GM21576 (cell line): ENCODE measurements around the gene PRRC2B.
"Not testable (repeated sequence)": the region's sequence is repeated elsewhere in the genome, so short reads cannot be mapped to it uniquely, and the experiment has no call there.

Source experiments
- ATAC-seq: cut with Tn5 transposase; IDR thresholded peaks from one replicate; pipeline ENCODE4 v1.9.1; 2021; ENCODE audit warnings: mild to moderate bottlenecking, moderate library complexity; ENCODE audit not compliant: unreplicated experiment

Gene PRRC2B

DNA sequence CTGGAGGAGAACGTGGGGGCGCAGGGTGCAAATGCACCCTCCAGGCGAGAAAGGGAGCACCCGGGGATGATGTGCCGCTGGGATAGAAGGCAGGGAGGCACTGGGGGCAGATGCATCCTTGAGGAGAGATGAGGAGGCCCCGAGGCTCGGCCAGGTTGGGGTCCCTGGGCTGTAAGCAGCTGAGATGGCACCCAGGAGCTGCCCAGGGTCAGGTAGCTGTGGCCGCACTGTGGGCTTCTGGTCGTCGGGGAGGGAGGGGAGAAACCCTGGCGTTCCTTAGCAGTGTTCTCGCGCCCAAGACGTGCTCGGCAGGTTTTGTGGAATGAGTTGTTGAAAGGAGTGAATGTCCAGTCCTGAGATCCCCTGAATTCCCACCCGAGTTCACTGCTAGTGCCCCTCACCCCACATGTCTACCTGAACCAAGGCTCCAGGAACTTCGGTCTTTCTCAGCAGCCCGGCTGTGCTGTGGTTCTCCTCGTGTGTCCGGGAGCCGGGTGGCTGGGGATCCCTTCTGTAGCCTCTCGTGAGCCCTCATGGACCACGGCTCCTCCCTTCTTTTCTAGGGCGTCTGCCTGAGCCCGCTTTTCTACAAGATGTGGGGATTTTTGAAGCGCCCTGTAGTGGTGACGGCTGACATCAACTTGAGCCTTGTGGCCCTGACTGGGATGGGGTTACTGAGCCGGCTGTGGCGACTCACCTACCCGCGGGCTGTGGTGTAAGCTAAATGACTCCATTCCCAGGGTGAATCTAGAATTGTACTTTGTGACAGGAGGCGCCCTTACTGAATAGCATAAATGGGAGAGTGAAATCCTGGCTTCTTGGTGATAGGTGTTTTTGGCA, 110.0 kb downstream of the PRRC2B start:
- ATAC-seq, result no peak

DNA sequence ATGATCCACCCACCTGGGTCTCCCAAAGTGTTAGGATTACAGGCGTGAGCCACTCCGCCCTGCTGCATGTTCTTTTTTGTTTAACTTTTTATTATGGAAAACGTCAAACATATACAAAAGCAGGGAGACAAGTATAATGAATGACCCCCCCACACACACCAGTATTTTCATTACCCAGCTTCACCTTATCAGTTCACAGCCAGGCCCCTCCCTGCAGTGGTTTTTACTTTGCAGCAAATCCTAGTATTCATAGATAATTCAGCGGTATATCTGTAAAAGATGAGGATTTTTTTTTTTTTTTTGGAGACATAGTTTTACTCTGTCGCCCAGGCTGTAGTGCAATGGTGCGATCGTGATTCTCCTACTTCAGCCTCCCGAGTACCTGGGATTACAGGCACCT, 111.1 kb downstream of the PRRC2B start:
- no peak for ATAC-seq

DNA sequence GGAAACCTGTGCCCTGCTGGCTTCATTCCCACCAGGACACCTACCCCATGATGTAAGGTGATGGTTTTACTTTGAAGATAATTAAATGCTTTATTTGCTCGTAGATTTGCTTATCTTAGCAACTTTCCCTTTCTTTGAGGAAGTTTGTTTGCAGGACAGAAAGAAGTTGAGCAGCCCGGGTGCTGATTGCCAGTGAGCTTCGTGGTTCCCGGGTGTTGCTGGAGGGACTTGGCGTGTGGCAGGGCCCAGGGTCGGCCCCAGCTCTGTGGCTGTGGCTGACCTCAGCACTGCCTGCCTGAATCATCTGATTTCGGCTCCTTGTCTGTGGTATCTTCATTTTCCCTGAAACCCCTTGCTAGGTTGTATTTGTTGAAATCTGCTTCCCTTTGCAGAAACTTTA, 117.5 kb downstream of the PRRC2B start:
- no peak for ATAC-seq

DNA sequence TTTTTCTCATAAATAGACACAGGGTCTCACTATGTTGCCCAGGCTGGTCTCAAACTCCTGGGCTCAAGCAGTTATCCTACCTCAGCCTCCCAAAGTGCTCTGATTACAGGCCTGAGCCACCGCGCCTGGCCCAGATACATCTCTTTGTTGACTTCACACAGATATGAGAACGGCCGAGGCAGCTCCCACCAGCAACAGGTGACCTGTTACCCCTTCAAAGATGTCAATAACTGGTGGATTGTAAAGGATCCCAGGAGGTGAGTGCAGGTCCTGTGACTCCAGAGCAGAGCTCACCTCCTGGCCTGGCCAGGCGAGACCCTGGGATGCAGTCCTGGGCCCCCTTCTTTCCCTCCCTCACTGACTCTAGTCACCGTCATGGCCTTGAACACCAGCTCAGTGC, 118.0 kb downstream of the PRRC2B start:
- ATAC-seq, result no peak

DNA sequence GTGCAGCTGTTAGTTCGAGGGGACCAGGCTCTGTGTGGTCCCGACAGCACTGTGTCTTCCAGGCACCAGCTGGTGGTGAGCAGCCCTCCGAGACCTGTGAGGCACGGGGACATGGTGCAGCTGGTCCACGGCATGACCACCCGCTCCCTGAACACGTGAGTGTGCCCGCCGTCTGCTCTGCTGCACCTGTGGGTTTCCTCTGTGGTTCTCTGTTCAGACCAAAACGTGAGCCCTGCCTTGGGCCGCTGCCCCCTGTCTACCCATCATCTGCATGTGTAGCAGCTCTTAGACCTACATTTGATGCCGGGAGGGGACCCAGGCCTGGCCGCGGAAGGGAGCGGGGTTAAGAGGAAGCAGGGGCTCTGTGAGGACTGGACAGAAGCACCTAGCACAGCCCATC, 119.3 kb downstream of the PRRC2B start:
- no peak for ATAC-seq

DNA sequence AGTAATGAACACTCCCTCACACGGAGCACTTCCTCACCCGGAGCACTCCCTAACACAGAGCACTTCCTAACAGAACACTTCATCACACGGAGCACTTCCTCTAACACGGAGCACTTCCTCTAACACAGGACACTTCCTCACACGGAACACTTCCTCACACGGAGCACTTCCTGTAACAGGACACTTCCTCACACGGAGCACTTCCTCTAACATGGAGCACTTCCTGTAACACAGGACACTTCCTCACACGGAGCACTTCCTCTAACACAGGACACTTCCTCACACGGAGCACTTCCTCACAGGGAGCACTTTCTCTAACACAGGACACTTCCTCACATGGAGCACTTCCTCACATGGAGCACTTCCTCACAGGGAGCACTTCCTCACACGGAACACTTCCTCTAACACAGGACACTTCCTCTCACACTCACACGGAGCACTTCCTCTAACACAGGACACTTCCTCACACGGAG, 121.7 kb downstream of the PRRC2B start:
- ATAC-seq, result not testable (repeated sequence)

DNA sequence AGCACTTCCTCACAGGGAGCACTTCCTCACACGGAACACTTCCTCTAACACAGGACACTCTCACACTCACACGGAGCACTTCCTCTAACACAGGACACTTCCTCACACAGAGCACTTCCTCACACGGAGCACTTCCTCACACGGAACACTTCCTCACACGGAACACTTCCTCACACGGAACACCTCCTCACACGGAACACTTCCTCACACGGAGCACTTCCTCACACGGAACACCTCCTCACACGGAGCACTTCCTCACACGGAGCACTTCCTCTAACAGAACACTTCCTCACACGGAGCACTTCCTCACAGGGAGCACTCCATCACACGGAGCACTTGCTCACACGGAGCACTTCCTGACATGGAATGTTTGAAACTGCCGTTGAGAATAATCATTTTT, 122.2 kb downstream of the PRRC2B start:
- ATAC-seq, result no peak

DNA sequence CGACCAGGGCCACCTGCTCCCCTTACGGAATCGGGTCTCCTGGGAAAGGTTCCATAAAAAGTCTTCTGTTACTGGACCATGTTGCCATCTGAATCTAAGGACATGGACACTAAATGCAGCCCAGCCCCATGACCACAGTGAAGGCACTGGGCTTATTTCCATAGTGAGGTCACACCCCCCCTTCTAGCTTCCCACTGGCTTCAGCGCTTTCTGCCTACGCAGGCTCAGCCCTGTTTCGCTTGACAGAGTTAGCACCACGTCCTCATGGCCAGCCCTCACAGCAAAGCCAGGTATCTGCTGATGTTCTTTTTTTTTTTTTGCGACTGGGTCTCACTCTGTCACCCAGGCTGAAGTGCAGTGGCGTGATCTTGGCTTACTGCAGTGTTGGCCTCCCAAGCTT, 123.0 kb downstream of the PRRC2B start:
- ATAC-seq, result no peak

DNA sequence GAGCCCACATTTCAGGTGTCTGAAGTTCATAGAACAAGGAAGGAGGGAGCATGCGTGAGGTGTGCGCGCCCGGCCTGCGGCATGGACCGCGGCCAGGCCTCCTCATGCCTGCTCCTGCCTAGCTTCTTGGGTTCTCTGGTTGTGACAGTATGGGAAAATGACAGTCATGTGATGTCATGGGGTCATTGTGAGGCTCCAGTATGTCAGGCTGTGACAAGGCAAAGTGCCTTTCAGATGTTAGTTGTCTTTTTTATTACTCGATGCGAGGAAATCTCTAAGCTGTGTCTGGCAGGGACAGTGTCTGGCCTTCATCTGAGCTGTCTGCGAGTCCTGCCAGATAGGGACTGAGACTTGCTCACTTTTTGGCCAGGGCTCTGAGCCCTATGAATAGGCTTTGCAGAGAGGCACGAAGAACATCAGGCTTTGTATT, 123.9 kb downstream of the PRRC2B start:
- no peak for ATAC-seq

DNA sequence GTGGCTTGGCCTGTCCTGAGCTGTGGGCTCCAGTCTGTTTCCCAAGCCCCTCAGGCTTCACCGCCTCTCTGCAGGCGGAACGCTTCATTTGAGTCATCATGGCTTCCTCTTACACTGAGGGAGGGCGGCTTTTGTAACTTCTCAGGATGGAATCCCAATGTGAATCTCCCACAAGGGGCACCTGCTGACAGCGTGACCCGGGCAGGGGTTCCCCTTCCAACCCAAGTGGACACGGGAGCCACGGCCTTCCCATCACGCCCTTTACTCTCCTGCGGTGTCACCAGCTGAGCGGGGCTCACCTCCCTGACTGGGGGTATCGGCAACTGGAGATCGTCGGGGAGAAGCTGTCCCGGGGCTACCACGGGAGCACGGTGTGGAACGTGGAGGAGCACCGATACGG, 124.7 kb downstream of the PRRC2B start:
- ATAC-seq, result no peak

DNA sequence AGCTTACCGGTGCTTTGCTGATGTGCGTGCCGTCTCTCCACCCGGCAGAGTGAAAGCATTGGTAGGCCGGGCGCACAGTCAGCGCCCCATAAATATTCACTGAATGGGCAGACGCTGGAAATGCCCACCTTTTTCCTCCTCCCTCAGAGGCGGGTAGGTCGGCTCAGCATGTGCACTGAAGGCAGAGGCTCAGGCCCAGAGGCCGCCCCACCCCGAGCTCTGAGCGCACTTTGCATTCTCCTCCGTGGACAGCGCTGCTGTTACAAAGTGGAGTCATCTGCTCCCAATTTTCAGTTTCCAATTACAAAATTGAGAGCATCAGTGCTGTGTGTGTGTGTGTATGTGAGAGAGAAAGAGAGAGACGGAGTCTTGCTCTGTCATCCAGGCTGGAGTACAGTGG, 126.6 kb downstream of the PRRC2B start:
- no peak for ATAC-seq

DNA sequence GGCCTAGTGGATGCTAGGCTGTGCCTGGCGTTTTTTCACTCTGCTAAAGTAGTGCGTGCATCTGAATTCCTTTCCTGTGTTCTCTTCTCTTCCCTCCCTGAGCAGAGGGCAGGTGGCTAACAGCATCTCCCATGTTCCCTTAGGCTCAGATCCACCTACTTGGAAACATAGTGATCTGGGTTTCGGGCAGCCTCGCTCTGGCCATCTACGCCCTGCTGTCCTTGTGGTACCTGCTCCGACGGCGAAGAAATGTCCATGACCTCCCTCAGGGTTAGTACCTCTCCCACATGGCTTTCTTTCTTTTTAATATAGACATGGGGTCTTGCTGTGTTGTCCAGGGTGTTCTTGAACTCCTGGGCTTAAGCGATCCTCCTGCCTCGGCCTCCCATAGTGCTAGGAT, 127.3 kb downstream of the PRRC2B start:
- no peak for ATAC-seq

DNA sequence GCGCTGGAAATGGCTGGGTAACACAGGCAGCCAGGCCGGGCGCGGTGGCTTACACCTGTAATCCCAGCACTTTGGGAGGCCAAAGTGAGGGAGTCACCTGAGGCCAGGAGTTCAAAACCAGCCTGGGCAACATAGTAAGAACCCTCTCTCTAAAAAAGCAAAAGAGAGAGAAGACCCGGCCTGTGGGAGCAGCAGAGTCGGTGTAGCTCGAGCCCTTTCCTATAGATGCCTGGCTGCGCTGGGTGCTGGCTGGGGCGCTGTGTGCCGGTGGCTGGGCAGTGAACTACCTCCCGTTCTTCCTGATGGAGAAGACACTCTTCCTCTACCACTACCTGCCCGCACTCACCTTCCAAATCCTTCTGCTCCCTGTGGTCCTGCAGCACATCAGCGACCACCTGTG, 127.9 kb downstream of the PRRC2B start:
- no peak for ATAC-seq

DNA sequence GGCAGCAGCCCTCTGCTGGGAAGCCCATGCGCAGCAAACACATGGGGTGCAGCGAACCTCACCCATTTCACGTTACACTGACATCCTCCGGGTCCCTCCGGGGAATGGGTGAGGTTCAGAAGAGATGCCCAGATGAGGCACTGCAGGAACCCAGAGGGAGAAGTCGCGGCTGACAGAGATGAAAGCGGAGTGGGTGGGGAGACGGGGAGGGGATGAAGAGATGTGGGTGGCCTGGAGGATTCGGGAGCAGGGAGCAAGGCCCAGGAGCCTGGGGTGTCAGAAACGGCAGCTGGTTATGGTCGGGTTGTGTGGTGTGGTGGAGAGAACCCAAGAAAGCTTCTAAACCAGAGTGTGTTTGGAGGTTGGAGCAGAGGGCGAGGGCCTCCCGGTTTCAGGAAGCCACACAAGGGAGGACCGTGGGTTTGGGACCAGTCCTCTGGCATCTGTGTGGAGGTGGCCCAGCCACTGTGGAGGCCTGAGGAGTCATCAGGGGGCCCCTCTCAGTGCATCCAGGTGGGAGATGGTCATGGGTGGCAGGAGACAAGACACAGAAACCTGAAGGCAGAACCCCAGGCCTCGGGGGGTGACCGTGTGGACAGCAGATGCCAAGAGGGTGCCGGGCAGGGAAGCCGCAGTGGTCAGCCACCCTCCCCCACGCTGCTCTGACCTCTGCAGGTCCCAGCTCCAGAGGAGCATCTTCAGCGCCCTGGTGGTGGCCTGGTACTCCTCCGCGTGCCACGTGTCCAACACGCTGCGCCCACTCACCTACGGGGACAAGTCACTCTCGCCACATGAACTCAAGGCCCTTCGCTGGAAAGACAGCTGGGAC, 128.6 kb downstream of the PRRC2B start:
- no peak for ATAC-seq

DNA sequence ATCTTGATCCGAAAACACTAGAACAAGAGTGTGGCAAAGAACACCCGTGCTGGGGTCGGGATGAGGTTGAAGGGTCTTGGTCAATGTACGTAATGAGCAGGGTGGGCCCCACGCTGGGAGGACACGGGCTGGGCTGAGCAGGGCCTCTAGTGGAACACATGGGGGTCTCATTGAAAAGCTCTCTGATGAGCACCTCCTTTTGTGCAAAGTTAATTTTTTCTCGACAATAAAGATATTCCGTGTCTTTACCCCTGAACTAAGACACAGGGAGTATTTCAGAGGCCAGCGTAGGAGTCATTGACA, 129.2 kb downstream of the PRRC2B start:
- ATAC-seq, result no peak

DNA sequence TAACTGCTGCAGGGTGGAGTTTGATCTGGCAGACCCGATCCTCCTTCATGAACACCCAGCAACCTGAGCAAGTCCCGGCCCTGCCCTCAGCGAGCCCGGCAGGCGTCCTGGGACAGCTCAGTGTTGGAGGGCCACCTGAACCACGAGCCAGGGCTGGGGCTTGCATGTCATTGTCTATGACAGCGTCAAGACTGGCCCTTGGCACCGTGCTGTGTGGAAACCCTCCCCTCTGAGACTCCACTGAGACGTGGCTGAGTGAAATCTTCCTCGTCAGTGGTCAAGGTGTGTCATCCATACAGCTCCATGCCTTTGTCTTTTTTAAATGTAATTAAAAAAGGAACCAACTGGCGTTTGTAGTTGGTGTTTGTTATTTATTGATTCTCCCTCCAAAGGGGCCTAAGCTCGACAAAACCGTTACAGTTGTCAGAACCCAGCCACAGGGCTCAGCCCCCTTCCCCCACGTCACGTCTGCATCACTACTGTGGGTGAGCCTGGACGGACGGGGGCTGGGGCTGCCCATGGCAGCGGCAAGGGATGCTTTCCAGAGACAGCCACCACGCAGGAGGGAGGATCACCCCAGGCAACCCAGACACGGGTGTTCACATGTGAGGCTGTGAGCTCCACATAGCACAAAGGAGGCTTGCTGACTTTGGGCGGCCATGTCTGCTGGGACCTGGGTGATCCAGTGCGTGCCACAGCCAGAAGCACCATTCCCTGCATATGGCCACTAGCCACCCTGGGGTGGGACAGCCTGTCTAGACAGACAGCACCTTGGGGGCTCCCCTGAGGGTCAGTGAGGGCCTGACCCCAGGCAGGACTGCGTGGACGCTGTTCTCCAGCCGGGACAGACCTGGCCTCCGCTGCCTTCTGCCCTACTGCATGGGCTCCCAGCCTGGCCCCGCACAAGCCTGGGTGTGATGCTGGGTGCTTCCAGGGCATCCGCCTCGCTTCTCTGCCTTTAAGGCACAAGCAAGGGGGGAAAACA, 129.9 kb downstream of the PRRC2B start:
- no peak for ATAC-seq

DNA sequence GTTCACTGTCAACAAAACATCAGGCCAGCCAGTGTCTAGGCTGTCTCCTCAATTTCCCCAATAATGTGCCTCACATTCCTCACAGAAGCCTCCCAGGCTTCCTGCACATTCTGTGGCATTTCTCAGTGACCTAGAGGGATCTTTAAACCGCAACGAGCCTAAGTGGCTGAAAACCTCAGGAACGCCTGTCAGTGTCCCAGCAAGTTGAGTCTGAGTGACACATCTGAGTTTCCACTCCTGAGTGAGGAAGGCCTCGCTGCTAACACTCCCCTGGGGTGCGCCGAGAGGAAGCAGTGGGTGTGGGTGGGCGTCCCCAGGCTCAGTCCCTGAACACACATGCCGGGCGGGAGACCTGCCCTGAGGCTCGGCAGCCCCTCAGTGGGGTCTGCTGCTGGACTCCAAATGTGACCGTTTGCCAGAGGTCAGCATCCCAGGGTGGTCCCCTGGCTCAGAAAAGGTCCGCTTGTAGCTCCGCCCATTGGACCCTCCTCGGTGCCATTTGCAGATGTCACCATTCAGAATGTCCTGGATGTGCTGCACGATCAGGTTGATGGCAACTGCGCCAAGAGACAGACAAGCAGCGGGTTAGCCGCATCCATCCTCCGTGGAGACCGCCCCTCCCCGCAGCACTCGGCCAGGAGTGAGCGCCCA, 130.9 kb downstream of the PRRC2B start:
- ATAC-seq, result no peak

DNA sequence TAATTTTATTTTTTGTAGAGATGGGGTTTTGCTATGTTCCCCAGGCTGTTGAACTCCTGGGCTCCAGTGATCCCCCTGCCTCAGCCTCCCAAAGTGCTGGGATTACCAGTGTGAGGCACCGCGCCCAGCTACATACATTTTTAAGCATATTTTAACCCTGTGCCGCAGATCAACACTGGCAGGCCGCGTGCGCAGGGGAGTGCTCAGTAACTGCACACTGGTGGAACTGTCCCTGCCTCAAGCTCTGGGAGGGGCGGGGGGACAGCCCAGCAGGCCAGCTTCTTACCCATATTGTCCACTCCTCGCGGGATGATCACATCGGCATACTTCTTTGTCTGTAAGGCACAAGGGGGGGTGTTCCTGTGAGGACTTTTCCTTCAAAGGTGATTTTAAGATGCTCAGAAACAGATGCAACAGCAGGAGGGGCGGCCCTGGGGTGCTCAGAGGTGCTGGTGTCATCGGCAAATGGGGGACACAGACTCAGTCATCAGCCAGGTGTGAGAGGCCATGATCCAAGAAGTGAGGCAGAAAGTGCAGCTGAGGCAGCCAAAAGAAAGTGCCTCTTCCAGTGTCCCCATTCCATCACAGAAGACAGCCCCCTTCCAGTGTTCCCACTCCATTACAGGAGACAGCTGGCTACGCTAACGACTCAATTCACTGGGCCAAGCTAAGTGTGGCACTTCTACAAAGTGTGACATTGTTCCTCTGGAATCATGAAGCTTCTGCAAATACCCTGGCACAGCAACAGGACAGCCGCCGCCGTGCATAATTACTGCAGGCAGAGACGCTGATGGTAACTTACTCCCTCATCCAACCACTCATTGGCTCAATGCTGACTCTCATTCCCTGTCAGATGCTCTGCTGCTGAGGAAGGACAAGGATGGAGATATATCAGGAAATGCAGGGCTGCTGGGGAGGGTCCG, 132.0 kb downstream of the PRRC2B start:
- no peak for ATAC-seq

DNA sequence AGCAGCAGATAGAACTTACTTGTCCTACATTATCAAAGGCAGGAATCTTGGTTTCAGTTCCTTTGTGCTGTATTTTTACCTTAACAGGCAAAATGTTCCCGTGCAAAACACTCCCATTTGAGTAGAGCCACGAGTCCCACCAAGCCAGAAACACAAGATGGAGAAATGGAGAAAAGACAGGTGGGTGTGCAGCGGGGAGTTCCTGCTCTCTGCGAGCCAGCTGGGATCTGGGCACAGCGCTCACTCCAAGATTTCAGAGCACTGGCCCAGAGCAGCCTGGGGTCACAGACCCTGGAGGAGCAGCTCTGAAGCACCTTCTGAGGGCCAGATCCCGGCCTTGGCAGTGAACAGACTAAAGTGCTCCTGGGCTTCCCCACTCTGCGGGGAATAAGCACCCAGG, 134.3 kb downstream of the PRRC2B start:
- no peak for ATAC-seq
